Stimulated activated CD4-positive, alpha-beta T cell treated with anti-CD3 and anti-CD28 coated beads, Interleukin-4, amount 100 ng/mL, for 48 hours (primary cell): ENCODE data around the gene ZNF846.
"Not testable (repeated sequence)": the region's sequence is repeated elsewhere in the genome, so short reads cannot be mapped to it uniquely, and the experiment has no call there.

Experiments used
- DNase-seq, 2 donors: peaks; one replicate each; pipeline ENCODE4 v3.0.0-alpha.2; 2020; ENCODE audit warnings: low read depth in 2 of 2

The ZNF846 gene

DNA sequence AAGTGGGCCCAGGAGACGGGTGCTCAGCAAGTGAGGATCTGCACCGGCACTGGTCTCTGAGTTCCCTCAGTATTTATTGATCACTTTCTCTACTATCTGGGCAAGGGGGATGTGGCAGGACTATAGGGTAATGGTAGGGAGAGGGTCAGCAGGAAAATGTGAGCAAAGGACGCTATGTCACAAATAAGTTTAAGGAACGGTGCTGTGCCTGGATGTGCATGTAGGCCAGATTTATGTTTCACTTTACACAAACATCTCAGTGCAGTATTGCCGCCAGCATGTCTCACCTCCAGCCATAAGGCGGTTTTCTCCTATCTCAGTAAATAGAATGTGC lies 15.6 kb upstream of the ZNF846 start:
- DNase-seq = not testable (repeated sequence)

DNA sequence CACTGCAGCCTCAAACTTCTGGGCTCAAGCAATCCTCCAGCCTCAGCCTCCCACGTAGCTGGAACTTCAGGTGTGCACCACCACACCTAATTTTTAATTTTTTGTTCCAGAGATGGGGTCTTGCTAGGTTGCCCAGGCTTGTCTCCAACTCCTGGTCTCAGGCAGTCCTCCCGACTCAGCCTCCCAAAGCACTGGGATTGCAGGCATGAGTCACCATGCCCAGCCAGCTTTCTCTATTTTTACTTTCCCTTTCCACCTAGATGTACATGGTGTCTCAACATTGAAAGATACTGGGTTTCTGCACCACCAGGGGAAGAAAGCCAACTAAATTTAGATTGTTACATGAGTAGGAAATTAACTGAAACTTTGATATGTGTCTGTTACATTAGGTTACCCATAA lies 13.8 kb upstream of the ZNF846 start:
- DNase-seq = no peak

DNA sequence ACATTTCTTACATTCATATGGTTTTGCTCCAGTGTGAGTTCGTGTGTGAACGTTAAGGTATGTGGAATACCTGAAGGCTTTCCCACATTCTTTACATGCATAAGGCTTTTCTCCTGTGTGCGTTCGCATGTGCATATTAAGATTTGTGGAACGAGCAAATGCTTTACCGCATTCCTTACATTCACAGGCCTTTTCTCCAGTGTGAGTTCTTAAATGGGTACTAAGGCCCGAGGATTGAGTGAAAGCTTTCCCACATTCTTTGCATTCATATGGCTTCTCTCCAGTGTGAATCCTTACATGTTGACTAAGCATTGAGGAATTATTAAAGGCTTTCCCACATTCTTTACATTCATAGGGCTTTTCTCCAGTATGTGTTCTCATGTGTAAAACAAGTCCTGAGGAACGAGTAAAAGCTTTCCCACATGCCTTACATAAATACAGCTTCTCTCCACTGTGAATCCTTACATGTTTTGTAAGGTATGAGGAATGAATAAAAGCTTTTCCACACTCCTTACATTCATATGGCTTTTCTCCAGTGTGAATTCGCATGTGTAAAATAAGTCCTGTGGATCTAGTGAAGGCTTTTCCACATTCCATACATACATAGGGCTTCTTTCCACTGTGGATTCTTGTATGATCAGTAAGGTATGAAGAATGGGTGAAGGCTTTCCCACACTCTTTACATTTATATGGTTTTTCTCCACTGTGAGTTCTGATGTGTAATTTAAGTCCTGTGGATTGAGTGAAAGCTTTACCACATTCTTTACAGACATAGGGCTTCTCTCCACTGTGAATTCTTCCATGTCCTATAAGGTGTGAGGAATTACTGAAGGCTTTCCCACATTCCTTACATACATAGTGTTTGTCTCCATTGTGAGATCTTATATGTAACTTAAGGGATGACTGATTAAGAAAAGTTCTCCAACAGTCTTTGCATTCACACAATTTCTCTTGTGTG lies 10.7 kb downstream of the ZNF846 start:
- no peak for DNase-seq

DNA sequence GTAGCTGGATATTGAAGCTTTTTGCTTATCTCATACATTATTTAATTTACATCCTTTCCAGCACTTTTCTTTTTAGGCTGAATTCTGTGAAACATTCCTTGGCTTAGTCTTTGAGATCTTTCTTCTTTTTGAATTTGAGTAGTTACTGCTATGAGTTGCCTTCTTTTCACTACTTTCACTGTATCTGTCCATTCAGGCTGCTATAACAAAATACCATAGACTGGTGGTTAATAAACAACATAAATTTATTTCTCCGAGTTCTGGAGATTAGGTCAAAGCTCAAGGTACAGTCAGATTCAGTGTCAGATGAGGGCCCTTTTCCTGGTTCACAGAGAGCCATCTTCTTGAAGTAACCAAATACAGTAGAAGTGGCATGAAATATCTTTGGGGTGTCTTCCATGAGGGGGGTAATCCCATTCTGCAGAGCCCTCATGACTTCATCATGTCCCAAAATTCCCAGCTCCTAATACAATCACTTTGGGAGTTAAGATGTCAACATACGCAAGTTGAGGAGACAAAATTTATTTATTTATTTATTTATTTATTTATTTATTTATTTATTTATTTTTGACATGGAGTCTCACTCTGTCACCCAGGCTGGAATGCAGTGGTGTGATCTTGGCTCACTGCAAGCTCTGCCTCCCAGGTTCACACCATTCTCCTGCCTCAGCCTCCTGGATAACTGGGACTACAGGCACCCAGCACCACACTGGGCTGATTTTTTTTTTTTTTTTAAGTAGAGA lies 15.7 kb downstream of the ZNF846 start:
- no peak for DNase-seq

DNA sequence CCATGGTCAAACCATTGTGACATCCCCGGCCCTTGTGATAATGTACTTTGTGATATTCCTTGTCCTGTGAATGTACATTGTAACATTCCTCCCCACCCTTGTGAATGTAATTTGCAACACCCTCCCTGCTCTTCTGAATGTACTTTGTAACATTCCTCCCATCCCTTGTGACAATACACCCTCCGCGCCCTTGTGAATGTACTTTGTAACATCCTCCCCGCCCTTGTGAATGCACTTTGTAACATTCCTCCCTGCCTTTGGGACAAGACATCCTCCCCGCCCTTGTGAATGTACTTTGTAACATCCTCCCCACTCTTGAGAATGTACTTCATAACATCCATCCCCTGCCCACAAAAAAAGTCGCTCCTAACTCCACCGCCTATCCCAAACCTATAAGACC lies 17.1 kb downstream of the ZNF846 start:
- no peak for DNase-seq

GRCh38 chr19:9741476-9742171 lies 26.9 kb downstream of the ZNF846 start:
- DNase-seq = no peak

GRCh38 chr19:9735986-9736385 lies 32.6 kb downstream of the ZNF846 start:
- no peak for DNase-seq

DNA sequence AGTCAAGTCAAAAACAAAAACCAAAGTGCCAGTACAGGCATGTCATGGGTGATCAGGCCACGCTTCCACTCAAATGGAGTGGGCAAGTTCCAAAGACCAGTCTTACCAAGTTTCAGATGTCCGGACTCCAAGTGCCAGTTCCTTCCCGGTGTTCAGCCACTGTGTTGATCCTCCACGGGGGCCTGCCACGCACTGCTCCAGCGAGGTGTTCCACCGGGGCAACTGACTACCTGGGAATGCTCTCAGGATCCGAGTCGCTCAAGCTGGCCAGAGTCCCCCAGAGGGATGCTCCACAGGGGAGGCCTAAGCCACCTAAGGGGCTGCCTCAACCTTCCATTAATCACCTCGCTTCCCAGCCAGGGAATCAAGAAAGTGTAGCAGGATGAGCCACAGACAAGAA lies 38.5 kb downstream of the ZNF846 start:
- not testable (repeated sequence) for DNase-seq

GRCh38 chr19:9729162-9729561 lies 39.4 kb downstream of the ZNF846 start:
- no peak for DNase-seq

- DNase-seq = no peak
Measured at GRCh38 chr19:9727644-9728043, 40.9 kb downstream of the ZNF846 start.

DNA sequence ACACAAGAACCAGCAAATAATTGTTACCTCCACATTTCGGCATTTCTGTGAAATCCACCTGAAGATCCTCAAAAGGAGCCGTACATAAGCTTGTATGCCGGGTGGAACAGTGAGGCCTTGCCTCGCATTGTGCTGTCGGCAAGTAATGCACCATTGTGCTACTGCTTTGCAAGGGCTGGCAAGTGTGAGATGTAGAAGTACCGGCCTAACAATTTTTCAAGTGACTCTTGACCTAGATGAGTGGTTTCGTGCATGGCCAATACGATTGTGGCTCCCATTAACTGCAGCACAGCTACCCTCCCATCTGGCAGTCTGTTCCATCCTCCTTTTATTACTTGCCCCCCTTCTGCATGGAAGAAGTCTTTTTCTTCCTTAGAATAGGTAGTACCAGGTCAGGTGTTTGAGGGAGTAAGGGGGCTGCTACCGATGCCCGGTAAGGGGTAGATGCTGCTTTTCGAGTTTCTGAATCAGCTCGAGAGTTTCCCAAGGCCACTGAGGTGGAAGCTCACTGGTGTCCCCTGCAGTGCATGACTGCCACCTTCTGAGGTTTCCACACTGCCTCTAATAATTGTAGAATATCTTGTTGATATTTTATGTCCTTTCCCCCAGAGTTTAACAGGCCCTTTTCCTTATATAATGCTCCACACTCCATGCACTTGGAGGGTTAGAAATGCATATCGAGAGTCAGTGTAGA lies 42.9 kb downstream of the ZNF846 start:
- DNase-seq = not testable (repeated sequence)

DNA sequence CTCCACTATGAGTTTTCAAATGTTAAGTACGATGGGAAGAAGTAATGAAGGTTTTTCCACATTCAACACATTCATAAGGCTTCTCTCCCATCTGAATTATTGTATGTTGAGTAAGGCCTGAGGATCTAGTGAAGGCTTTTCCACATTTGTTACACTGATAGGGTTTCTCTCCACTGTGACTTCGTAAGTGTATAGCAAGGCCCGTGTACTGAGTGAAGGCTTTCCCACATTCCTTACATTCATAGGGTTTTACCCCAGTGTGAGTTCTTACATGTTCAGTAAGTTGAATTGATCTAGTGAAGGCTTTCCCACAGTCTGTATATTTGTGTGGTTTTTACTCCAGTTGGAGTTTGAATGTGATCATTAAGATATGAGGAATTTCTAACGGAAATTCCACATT lies 44.4 kb downstream of the ZNF846 start:
- DNase-seq = no peak

DNA sequence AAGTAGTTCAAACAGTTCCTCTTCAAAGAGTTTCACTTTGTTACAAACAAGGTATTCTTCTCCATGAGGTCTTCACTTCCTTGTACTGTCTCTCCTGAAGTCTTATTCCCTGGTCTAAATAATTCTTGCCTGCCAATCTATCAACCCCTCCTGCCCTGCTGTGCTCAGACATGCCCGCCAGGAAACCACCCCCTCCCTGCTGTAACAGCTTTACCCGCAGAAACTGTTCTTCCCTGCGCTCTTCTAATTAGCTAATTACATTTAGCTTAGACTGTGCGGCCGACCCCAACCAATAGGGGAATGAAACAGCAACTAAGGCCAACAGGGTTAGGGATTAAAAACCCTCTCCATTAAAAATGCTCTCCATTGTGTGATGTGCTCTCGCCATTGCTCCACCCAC lies 46.7 kb downstream of the ZNF846 start:
- no peak for DNase-seq

- no peak for DNase-seq
Measured at GRCh38 chr19:9720541-9720940, 48.0 kb downstream of the ZNF846 start.

DNA sequence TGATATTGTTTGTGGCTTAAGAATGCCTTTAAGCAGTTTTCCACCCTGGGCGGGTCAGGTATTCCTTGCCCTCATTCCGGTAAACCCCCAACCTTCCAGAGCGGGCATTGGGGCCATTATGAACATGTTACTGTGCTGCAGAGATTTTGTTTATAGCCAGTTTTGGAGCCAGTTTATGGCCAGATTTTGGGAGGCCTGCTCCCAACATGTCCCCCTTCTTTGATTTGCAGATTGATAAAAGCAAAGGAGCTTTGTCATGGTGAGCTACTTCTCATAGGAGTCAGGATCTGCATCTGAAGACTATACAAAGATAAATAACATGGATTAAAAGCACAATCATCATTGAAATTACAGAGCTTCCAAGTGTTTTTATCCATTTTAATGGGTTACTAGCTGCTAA lies 56.7 kb downstream of the ZNF846 start:
- DNase-seq = no peak

GRCh38 chr19:9709305-9709704 lies 59.2 kb downstream of the ZNF846 start:
- no peak for DNase-seq

- no peak for DNase-seq
Measured at GRCh38 chr19:9705836-9706235, 62.7 kb downstream of the ZNF846 start.

GRCh38 chr19:9702186-9702585 lies 66.4 kb downstream of the ZNF846 start:
- DNase-seq = no peak
